Femur (tissue), 1 donor: ENCODE results near the gene HIPK2.
"Not testable (repeated sequence)": the region's sequence is repeated elsewhere in the genome, so short reads cannot be mapped to it uniquely, and the experiment has no call there.

Source experiments
- DNase-seq: peaks from one replicate; pipeline ENCODE4 v3.0.0-alpha.2; 2017

HIPK2 gene

DNA sequence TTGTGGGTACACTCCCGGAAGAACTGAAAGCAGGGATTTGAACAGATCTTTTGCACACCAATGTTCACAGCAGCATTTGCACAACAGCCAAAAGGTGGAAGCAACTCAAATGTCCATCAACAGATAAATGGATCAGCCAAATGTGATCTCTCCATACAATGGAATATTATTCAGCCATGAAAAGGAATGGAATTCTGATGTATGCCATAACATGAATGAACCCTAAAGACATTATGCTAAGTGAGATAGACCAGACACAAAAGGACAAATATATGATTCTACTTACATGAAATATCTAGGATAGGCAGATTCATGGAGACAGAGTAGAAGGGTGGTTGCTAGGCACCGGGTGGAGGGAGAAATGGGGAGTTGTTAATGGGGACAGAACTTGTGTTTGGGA is 217.6 kb downstream of the HIPK2 start:
- no peak for DNase-seq

DNA sequence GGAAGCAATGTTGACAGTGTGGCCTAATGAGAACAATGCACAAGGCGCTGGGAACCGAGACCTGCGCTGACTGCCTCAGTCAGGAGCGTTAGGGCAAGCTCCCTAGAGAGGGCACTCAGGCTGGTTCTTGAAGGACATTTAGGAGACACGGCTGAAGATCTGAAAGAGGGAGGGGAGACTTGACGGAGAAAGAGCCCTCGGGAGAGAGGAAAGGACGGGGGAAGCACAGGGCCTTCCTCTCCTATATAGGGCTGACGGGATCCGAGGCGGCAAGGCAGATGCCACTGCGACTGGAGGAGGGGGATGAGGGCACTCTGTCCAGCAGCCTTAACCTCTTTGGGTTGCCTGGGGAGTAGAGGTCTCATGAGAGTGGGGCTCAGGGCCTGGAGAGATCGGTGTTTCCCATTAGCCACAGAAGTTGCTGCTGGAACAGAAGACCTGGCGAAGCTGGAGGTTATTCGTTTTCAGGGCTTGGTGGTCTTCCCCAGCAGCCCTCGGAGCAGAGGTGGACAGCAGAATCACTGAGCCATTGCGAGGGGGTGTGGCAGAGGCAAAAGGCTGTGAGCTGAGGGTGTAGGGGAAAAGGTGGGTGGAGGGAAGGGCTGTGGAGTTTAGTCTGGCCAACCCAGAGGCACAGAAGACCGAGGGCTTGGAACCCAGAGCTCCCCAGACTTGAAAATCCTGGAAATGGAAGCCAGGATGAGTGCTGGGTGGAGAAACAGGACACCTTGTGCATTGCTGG is 218.3 kb downstream of the HIPK2 start:
- DNase-seq, result no peak

DNA sequence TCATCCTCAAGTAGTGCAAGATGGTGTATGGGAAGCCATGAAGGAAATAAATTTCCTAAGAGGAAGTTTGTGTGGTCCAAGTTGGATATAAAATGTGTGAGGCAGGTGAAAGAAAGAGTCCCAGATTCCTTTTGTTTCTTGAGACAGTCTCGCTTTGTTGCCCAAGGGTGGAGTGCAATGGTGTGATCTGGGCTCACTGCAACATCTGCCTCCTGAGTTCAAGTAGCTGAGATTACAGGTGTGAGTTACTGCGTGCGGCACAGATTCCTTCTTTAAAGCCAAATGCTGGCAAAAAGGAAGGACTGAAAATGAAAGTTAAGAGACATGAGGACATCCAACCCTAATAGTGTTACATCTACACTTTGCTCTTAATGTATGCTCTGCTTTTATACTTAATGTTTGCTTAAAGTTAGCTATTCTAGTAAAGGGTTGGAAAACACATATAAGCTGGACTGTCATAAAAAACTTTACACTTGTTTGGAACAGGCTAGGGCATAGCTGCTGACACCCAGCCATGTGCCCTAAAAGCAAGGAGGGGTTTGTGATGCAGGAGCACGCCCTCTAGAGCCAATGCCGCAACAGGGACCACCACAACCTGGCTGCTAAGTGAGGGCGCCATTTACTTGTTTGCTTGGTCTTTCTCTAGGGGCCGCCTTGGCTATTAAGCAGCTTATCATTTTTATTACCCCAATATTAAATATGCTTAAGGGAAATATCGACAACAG is 219.8 kb downstream of the HIPK2 start:
- no peak for DNase-seq

DNA sequence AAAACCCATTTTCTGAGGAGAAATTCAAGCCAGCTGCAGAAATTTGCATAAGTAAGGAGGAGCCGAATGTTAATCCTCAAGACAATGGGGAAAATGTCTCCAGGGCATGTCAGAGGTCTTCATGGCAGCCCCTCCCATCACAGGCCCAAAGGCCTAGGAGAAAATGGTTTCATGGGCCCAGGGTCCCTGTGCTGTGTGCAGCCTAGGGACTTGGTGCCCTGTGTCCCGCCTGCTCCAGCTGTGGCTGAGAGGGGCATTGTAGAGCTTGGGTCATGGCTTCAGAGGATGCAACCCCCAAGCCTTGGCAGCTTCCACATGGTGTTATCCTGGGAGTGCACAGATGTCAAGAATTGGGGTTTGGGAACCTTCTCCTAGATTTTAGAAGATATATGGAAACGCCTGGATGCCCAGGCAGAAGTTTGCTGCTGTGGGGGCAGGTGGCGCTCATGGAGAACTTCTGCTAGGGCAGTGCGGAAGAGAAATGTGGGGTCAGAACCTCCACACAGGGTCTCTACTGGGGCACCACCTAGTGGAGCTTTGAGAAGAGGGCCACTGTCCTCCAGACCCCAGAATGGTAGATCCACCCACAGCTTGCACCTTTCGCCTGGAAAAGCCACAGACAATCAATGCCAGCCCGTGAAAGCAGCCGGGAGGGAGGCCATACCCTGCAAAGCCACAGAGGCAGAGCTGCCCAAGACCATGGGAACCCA is 223.7 kb downstream of the HIPK2 start:
- DNase-seq, result not testable (repeated sequence)

DNA sequence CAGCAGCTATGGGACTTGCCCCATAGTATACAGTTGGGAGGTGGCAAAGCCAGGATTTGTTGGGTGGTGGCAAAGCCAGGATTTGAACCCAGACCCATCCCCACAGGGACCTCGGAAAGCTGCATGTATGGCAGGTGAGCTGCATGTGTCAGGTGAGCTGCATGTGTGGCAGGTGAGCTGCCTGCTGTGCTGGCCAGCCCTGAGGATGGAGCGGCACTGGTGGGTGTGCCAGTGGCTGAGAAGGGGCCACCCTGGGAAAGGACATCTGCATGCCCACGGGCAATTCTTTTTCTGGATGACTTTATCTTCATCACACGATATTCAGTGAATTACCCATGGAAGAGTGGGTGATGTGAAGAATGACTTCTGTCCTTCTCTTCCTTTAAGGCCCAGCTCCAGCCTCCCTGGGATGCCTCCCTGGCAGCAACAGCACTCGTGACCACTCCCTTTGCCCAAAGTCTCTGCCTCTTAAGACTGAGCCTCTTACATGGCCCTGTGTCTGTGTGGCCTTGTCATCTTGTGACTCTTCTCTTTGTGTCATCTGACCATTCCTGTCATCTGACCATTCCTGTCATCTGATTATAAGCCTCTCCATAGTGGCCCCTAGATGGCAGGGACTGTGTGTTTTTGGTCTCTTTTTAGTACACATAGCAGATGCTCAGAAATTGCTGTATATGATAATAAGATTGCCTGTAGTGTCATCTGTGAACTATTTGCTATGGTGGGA is 229.3 kb downstream of the HIPK2 start:
- no peak for DNase-seq

DNA sequence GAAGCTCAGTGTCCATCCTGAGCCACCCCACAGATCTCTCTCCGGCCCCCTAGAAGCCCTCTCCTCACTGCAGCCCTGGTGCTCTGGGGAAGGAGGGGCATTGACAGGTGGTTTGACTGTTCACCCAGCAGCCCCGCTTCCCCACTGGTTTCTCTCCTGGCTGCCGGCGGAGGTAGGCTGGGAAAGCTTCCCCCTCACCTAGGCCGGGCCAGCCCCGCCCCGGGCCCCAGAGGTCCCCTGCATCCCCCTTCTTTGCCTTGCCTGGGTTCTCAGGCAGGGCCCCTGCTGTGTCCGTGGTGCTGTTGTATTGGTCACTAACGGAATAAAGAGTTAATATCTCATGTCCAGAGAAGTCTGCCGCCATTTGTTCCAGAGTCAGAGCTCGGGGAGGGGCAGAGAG is 233.2 kb downstream of the HIPK2 start:
- DNase-seq, result no peak

DNA sequence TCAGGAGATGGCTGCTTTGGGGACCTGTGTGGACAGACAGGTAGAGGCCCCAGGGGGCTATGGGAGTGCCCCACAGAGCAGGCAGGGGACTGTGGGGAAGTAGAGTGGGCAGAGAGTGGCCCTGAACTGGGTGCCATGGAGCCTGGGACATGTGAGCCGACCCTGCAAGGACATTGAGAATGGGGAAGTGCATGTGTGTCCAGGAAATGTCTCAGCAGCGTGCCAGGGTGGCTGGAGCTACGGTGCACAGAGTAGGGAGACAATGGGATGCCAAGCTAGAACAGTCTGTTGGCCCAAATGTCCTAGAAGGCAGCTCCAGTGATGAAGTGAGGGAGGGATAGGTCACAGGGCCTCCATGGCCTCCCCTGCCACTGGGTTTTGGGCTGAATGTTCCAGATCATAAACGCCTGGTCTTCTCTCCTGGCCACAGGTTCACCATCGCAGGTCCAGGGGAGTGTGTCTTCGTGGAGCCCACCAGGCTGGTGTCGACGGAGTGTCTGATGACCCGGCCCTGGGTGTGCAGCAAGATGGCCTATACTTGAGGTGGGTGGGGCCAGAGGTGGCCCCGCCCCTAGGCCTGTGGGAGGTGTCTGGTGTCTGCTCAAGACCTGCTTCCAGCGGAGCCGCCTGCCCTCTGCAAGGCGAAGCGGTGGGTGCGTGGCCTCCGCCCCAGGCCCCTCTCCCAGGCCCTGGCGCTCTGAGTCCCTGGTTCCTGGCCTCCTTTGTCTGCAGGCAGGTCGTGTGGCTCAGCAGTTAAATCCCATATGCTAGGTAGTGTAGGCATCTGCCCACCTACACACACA is 233.8 kb downstream of the HIPK2 start:
- no peak for DNase-seq

DNA sequence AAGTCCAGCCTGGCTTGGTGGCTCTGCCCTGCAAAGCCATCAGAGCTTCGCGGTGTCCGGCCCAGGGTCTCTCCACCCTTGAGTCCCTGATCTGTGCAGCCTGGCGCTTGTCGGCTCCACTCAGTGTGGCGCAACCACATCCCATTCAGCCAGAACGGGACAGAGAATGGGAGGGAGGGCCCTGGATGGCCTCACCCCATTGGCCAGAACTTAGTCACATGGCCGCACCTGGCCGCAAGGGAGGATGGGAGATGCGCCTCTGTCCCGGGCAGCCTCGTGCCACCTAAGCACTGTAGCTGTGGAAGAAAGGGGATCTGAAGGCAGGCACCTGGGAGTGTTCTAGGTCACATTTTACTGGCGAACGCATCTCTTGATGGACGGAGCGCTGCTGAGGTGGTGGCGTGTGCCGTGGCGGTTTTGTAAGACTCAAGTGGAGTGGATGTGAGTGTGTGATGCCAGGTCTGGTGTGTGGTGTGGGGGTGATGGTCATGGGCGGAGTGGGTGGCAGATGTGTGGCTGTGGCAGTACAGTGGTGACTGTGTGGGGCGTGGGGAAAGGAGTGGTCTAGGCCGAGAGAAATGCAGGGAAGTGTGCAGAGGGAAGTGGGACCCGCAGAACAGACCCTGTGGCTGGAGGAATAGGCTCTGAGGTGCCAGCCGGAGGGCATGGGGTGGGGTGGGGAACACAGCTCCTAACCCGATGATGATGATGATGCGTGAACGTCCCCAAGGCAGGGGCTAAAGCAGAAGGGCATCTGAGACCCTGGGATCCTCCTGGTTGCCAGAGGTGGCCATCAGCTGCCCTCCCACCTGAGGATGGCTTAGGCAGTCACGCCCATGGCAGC is 235.3 kb downstream of the HIPK2 start:
- DNase-seq, result no peak

DNA sequence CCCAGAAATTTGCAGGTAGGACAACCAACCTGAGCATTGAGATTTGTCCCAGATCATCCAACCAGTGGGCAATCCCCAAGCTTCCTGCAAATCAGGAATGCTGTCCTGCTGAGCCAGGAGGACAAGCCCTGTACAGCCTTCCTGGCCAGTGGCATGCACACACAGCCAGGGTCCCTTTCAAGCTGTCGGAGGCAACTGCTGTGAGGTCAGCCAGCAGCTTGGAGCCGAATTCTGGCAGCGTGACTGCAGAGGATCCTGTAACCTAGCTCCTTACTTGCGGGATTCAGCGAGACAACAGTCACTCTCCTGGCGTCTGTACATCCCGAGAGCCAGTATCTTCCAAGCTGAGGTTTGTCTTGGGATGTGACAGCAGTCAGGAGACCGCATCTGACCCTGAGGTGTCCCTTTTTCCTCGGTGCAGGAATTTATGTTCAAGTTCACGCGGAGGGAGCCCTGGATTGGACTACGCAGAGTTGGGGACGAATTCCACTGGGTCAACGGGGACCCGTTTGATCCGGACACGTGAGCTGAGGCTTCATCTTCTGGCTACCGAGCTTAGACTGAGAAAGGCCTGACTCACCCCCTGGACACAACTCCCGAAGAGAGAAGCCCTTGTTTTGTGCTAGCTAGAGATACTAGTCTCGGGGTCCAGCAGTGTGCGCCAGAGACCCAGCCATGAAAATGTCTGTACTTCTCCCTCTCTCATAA is 236.0 kb downstream of the HIPK2 start:
- no peak for DNase-seq

DNA sequence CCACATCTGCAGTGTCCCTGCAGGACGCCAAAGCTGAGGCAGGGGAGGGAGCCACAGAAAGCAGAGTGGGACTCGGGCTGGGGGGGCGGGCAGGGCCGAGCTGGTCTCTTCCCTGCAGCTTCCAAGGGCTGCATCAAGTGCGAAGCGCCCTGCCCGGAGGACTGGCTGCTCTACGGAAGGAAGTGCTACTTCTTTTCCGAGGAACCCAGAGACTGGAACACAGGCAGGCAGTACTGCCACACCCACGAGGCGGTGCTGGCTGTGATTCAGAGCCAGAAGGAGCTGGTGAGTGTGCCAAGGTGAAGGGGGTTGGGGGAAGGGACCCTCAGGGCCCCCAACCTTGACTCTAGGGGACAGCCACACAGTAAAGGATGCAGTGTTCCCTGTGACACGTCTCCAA is 237.6 kb downstream of the HIPK2 start:
- no peak for DNase-seq

DNA sequence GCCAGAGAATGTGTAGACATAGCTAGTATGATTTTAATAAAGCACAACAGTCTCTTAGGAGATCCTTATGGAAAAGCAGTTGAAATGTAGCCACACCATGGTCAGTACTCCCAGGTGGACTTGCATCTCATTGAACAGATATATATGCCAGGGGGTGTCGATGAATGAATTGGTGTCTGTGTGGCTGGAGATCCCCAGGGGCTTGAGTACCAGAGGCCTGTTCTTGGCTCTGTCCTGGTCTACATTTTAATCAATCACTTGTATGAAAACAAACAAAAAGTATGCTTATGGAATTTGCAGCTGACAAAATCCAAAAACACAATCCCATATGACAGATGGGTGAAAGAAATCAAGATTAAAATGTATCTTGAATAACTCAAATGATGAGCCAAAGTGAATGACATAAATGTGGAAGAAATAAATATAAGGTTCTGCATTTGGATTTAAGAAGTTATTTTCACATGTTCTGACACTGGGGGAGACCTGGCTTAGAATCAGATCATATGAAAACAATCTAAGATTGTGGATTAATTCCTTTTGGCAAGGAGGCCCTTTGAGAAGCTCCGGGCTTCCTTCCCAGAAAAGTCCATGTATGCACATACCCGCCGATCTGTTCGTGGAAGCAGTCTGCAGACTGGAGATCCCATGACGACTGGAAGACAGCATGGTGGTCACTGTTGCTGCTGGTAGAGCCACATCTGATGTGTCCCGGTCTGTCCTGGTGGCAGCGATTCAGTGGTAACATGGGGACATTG is 238.7 kb downstream of the HIPK2 start:
- DNase-seq, result peak; percentile 76

DNA sequence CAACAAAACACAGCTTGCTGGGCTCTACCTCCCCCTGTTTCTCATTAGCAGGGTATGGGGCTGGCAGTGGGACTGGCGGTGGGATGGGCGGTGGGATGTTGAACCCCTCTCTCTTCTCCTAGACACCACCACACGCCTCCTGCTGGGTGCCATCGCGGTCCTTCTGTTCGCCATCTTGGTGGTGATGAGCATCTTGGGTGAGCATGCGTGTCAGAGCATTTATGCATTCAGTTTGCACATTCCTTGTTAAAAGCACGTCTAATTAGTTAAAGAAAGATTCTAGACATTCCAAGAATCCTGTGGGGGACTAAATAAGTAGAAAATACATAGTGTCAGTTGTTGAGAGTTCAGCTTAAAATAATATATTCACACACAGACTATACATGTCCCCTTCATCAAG is 241.6 kb downstream of the HIPK2 start:
- DNase-seq, result no peak

DNA sequence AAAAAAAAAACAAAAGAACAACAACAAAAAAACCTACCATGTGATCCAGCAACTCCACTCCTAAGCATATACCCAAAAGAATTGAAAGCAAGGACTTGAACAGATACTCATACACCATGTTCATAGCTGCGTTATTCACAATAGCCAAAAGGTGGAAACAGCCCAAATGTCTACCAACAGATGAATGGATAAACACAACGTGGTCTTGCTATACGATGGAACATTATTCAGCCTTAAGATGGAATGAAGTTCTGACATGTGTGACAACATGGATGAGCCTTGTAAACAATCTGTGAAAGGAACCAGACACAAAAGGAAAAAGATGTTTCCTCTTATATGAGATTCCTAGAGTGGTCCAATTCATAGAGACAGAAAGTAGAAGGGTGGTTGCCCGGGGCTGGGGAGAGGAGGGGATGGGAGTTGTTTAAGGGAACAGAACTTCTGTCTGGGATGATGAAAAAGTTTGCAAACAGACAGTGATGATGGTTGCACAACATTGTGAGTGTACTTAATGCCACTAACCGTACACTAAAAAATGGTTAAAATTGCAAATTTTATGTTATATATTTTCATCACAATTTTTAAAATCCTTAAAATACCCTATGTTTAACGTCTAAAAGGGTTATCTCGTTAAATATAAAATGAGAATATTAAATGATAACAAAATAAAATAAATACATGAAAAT is 242.7 kb downstream of the HIPK2 start:
- no peak for DNase-seq

DNA sequence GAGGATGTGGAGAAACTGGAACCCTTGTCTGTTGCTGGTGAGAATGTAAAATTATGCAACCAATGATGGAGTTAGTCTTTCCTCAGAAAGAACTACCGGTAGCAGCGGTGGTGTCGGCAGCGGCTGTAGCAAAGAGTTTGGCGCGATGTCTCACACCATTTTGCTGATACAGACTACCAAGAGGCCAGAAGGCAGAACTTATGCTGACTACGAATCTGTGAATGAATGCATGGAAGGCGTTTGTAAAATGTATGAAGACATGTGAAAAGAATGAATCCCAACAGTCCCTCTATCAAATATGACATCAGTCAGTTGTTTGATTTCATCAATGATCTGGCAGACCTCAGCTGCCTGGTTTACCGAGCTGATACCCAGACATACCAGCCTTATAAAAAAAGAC is 243.7 kb downstream of the HIPK2 start:
- no peak for DNase-seq

DNA sequence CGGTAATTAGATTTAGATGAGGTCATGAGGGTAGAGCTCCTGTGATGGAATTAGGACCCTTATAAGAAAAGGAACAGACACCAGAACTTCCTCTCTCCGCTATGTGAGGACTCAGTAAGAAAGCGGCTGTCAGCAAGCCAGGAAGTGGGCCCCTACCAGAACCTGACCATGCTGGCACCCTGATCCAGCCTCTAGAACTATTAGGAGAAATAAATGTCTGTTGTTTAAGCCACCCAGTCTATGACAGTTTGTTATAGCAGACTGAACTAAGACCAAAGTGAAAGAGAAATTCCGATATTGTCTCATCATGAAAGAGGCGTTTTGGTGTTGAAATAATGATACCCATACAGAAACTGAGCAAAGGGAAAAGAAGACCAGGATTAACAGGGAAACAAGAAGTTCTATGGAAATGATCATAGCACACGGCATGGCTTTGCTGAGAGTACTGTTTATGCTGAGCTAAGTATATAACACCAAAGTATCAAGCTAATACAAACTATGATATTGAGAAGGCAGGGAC is 245.1 kb downstream of the HIPK2 start:
- no peak for DNase-seq

DNA sequence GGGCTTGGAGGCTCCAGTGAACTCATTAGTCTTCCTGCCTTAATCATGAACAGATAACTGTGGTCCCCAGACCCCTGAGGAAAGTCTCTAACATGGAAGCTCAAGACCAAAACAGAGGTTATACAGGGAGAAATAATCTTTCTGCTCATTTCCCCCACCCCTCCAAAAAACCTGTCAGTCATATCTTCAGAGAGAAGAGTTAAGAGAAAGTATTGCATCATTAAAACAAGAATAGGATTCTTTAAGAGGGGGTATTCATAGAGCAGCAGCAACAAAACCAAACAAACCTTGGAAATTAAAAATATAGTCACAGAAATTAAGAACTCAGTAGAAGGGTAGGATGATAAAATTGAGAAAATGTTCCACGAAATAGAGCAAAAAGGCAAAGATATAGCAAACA is 246.7 kb downstream of the HIPK2 start:
- no peak for DNase-seq

DNA sequence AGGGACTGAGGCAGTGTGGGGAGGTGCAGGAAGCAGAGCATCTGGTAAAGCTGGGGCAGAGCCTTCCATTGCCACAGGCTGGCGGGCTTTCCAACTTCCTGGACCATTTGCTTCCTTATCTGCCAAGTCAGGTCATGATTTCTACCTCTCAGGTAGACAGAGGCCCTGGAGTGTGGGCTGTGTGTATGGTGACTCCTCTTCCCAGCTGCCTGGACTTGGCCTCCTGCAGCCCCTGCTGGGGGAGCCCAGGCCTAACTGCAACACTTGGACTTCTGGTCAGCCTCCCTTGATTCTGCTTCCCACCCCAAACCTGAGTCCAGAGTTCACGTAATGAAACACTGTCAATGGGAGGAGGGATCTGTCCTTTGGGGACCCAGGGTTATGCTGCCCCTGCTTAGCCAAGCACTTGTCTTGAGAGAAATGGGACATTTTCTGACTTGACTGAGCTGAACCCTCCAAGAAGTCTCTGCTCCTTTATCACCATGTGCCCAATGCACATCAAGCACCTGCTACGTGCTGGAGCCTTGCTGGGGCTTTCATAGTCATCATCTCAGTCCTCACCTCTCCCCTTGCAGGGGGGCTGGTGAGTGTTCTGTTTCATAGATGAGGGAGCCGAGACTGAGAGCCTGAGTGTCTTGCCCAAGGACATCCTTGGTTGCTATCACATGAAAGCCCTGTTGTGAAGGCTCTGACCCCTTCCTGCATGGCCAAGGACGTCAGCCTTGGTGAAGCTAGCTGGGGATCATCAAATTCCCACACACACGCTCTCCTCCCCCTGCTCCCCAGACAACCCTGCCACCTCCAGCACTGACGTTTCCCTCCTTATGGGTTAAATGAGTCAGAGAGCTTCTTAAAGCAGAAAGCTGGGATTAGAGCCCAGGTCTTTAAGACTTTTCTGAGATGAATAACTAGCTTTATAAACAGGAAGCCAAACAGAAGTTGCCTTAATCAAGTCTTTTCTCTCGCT is 250.9 kb downstream of the HIPK2 start:
- no peak for DNase-seq

DNA sequence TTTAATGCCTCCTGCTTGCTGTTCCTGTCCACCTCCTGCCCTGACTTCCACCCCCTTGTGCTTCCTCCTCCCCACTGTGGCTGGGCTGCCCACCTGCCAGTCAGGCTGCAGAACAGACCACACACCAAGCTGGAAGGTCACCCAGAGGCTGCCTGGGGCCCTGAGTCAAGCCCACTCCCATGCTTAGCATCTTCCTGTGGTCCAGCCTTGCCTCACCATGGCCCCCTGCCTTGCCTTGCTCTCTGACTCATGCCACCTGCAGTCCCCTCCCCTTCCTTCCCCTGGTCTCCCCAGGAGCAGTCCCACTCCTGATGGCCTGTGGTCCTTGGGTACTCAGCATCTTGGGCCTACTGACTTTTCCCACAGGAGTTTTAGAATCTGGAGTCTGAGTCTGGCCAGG is 252.0 kb downstream of the HIPK2 start:
- no peak for DNase-seq
